Caki2 (cell line): ENCODE data around the gene RAPGEF3. TPM values are rescaled to one million over a fixed set of nuclear protein-coding genes. Genes with fewer than 3 reads are reported as not detected.

Experiments used
- DNase-seq: peaks from one replicate; pipeline ENCODE4 v3.0.0-alpha.2; 2015; ENCODE audit warnings: low read depth
- in situ Hi-C: cut with HindIII; loops from 2 replicates; pipeline ENCODE4 v1.10.0; 2016; ENCODE audit warnings: low sequenced_read_pairs, low pct_unique_long_range_greater_than_20kb, mixed read lengths
- total RNA-seq: library from RNA; depleted of rRNA; stranded (reverse); fragments of >200 nt; shearing (Covaris generic); gene quantifications from 2 replicates; pipeline ENCODE4 v1.2.3, GENCODE V29; 2014; ENCODE audit warnings: low replicate concordance

The RAPGEF3 gene
- total RNA-seq, 1 experiment from 2014 or later: 112 TPM

DNA sequence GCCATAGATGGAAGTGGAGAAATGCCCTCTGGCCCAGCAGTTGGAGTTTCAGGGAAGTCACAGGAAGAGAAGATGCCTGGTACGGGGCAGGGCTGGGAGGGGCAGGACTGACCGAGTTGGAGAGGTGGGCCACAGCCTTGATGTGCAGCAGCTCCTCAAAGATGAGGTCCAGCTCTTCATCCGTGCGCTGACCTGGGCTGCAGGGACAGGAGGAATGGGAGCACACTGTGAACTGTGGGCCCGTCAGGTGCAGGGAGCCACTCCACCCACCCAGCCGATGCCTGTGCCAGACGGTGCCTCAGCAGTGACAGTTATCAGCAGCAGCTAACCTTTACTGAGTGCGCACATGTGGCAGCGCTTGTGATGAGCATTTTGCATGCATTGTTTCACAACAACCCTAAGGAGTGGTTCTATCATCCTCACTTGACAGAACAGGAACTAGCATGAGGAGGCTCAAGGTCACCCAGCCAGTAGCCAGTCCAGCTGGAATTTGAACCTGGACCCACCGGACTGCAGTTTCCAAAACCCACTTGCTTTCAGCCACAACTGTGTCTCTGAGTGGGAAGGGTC is 8.4 kb downstream of the RAPGEF3 start:
- no peak for DNase-seq
- in situ Hi-C loops: no loop called here

DNA sequence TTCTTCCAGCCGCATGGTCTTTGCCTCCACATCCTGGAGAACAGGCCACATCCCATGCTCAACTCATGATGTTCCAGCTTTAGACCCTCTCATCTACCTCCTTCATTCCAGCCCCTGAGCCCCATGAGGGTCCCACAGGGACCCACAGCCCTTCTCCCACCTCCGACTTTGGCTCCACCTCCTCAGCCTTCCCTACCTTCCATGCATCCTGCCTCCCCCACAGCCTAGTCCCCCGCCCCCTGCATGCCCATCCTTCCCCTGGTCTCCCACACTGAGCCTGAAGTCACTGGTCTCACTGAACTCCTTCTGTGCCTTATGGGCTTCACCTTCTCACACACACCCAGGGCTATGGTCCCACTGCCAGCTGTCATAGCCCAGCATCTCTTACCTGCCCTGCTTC is 9.8 kb downstream of the RAPGEF3 start:
- no peak for DNase-seq
- in situ Hi-C loops: no loop called here

DNA sequence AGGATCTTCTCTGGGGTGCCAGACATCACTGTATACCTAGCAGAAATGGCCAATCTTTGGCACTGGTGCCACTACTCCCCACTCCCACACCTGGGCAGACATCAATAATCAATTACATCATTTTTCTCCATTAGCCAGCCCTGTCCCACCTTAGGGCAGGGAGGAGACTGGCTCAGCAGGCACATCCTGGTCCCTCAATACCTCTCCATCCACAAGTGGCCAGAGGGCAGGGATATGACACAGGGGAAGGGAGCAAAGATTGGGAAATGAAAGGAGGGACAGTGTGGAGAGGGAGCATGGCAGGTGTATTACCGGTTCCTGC is 10.2 kb downstream of the RAPGEF3 start:
- DNase-seq: no peak
- in situ Hi-C loops: no loop called here

DNA sequence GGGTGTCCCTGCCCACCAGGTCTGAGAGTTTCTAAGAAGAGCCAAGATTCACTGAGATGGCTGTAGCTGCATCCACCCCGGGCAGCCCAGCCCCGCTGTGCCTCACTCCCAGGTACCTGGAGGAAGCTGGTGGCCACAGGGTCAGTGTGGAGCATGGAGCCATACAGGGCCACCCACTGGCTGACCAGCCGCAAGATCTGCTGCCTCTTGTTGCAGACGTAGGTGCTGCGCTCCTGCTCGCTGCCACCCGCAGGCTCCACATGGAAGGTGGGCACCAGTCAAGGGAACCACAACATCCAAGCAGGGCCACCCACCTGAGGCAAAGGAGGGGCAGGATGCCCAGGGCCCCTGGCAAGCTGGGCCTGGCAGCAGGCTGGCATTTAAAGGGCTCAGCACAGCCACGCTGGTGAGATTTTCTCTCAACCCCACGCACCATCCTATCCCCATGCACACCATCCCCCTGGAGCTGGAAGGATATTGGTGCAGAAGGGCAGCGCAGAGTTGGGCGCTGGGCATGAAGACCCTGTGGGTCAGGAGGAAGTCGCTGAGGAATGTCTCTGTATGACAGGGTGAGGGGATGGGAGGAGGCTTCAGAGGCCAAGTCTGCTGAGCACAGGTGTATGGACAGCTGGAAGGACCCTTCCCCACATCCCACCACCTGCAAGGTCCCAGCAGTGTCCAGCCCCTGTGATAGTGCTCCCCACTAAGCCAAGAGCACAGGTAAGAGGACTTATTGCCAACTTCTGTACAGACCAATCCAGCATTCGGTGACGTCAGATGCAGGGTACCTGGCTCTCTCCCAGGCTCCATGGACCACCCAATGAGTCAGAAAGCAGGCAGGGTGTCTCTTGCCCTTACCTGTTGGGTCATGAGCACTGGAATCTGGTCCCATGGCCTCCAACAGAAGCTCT is 10.8 kb downstream of the RAPGEF3 start:
- in situ Hi-C loops: no loop called here

DNA sequence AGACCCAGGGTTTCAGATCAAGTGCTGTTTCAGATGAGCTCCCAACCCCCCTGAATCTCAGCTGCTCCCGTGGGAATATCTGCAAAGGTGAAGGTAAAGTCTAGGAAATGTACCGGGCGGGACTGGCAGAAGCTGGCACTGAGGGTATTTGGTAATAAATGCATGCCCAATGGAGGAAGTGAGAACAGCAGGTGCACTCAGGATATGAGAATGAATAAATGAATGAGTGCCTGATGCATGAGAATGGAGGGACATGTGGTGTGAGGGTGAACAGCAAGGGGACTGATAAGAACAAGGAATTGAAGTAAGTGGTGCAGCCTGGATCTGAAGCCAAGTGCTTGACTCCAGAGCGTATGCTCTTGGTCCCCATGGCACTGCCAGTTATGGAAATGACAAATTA is 11.6 kb downstream of the RAPGEF3 start:
- in situ Hi-C loops: no loop called here
- DNase-seq: no peak

More for the DNA sequence above, 10.8 kb downstream of the RAPGEF3 start:
- DNase-seq: no peak

DNA sequence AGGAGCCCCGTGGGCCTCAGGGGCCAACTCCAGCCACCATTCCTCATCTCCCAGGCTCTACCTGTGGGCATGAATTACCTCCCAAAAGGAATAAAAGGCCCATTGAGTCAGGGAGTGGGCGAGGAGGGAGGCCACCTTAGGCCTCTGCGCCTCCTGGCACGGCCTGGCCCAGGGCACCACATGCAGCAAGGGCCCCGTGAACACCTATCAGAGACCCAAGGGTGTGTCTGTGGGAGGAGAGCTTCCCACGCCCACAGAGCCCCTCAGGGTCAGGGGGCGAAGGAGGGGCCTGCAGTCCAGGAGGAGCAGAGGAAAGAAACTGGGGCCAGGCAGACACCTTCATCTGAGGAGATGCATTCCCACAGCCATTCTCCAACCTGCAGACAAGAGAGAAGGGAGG is 12.2 kb downstream of the RAPGEF3 start:
- in situ Hi-C loops: no loop called here
- no peak for DNase-seq

DNA sequence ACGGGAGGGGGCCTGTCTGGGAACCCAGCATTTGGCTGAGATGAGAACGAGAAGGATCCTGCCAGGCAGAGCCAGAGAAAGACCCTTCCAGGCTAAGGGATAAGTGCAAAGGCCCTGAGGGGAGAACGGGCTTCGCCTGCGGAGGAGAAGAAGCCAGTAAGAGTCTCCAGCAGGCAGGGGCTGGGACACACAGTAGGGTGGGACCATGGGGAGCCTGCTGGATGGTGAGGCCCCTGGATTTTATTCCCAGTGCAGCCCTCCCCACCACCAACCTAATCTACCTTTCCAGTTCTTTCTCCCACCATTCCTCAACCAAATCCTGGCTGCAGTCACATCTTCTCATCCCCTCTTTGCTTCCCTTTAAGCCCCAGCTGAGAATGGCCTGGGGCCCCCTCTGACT is 12.6 kb downstream of the RAPGEF3 start:
- in situ Hi-C loops: no loop called here
- no peak for DNase-seq

DNA sequence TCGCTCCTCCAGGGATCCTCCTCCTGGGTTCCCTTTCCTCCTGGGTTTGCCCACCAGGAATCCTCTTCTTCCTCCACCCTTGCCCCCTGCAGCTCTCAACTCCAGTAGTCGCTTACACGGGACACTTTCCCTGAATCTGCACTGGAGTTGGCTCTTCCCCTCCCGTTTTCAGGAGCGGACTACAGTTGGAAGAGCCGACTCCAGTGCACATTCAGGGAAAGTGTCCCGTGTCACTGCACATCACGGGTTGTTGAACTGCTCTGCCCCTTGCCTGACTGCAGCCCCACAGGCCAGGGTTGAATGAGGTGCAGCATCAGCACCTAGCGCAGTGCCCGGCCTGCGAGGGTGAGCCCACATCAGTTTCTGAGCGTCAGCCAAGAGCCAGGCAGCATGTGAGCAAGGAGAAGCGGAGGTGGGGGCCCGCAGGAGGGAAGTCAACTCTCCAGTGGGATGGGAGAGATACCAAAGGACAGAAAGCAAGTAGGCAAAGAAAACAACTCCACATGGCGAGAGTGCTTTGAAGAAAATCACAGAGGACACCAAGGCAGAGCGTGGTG is 13.1 kb downstream of the RAPGEF3 start:
- in situ Hi-C loops: no loop called here
- no peak for DNase-seq

DNA sequence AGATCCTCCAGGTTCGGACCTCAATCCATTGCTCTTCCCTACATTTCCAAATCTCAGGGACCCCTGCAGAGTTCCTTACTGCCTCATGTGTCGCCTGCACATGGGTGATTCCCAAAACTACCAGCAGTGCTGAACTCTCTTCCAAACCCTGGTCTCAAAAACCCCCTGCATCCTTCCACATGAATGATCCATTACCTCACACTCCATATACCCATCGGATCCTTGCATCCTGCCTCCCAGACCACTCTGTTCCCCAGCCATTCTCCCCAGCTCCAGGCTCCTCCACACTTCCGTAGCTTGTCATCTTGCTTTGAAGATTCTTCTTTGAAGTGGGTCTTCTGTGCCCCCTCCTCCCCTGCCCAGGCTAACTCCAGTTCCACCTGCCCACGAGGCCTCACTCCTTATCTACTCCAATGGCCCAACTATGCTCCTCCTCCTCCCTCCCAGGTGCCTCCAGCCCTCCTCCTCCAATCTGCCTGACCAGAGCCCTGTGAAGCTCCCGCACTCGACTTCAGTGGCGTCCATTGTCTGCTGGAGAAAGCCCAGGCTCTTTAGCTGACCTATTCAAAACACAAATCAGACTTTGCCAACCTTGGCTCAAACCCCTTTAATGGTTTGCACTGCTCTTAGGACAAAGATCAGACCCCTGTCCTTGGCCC is 13.8 kb downstream of the RAPGEF3 start:
- DNase-seq: no peak
- in situ Hi-C loops: no loop called here

DNA sequence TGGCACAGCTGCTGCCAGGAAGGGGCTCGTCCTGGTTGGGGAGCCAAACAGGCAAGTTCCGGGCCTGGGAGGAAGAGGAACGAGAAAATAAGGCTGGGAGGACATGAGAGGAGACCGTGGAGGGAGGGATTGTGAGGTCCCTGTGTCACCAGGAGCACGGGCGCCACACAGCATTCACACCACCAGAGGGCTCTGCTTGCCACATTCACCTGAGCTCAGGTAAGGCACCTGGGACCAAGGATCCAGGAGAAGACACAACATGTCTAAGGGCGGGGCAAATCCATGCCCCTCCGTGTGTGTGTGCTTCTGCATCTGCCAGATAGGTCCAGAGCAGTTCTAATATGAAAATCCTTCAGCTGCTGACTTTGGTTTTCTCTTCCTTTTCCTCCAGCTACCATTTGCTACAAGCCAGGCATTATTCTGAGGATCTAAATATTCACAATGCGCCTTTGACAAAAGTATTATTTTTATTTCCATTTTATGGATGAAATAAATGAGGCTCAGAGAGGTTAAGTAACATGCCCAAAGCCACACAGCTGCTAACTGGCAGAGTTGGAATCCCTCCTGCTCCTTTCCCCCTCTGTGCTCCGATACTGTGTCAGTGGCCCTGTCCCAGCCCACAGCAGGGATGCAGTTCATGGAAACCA is 14.6 kb downstream of the RAPGEF3 start:
- in situ Hi-C loops: no loop called here
- DNase-seq: no peak

DNA sequence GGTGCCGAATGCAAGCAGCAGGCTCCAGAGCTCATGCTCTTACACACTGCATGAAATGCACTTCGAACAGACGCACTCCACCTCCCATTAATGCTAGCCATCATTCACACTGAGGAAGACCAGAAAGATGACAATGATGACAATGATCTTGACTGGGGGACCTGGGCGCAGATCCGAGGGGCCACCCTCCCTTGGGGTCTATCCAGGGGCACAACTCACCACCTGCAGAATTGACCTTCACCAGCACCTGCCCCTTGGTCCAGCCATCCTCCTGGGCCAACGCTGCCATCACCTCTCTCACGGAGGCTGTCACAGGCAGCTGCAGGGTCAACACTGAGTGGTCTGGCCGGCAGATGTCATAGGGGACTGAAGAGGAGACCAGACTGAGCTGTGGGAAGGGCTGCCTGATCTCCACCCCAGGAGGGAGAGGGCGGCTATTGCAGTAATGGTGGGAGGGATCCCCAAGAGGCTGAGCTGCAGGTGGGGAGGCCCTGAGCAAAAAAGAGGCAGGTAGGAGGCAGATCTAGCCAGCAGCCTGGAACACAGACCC is 15.3 kb downstream of the RAPGEF3 start:
- in situ Hi-C loops: no loop called here
- no peak for DNase-seq

DNA sequence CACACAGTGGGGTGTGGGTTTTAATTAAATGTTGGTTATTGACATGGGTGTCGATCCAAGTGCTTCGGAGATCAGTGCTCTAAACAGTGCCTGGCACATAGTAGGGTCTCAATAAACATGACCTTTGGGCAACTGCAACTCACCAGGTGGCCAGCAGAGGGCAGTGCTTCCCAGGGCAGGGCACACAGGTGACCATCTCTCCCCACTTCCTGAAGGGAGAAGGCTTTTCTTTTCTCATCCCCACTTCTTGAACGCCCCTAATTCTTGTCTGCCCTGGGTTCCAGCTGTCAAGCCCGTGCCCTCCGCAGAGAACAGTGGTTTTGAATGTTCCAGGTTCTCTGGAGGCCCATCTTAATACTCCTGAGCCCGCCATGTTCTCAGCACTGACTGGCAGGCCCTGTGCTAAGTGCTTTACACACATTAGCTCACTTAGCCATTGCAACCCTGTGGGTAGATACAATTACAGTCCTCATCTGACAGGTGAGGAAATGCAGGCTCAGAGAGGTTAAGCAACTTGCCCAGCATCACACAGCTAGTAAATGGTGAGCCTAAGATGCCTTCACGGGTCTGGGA is 16.3 kb downstream of the RAPGEF3 start:
- in situ Hi-C loops: no loop called here
- no peak for DNase-seq

DNA sequence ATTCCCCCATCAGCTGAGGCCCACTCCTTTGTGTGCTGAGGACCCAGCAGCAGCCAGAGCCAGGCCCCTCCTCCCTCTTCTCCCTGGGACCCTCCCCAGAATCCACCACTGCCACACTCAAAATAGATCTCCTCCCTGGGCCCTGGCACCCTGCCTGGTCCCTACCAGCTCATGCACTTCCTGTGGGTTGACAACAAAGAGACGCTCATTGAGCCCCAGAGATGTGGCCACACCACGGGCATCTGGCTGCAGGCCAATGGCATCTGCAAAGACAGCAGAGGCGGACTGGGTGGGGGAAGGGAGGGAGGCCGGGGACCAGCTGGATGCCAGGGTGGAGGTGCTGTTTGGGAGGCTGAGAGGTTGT is 17.4 kb downstream of the RAPGEF3 start:
- in situ Hi-C loops: no loop called here
- DNase-seq: no peak

DNA sequence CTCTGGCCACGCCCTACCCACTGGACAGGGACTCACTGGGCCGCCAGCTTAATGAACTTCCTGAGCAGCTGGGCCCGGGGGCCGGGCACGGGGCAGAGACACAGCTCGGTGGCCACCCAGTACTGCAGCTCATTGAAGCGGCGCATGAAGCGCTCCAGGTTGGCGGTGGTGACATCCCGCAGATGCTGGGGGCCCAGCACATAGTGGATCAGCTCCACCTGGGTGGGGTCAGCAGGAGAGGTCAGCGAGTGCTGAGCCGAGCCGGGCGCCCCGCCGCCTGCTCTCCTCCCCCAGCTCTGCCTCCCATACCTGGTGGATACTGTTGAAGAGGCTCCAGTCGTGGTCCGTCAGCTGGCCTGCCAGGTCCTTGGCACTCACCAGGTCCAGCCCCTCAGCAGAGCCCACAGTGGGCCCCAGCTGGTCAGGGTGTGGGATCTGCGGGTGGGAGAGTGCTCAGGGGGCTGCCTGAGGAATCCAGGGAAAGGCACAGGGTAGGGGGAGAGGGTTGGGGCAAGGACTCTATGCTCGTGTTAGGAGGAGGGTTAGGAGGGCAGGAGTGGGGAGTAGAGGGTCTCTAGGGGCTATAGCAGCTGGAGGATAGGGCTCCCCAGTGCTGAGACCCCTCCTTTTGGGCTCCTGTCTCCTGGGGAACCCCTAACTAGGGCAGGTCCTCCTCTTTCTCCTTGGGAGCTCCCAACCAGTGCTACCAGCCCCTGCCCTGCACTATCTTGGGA is 17.9 kb downstream of the RAPGEF3 start:
- in situ Hi-C loops: no loop called here
- DNase-seq: no peak

DNA sequence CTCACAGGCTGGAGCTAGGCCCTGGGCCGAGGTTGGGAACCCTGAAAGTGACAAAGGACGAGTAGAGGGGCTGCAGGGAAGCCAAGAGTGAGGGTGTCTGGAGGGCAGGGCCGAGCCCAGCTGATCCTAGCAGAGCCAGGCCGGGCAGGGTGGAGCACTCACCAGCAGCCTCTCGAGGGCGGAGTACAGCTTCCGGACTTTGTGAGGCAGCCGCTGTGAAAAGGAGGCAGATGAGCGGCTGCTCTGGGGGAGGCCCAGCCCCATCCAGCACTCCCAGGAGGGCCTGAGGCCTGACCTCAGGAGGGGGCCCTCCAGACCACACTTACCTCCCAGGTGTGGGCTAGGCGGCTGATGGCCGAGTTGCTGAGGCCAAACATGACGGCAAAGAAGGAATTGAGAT is 18.7 kb downstream of the RAPGEF3 start:
- in situ Hi-C loops: no loop called here

DNA sequence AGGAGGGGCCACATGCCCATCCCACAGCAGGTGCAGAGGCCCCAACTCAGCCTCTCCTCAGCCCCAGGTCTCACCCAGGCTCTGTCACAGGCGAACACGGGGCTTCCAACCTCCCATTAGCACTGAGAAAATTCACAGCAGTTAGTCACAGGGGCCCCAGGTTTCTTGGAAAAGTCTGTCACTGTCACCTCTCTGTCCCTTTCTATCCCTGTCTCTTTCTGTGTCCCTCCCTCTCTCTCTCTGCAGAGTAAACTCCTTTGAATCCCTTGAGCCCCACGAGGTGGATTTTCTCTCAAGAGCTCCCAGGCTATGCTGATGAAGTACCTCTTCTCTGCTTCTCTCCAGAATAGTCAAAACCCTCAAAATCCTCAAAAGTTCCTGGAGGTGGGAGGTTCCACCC is 19.4 kb downstream of the RAPGEF3 start:
- in situ Hi-C loops: no loop called here
- DNase-seq: no peak

More for the DNA sequence above, 18.7 kb downstream of the RAPGEF3 start:
- no peak for DNase-seq

DNA sequence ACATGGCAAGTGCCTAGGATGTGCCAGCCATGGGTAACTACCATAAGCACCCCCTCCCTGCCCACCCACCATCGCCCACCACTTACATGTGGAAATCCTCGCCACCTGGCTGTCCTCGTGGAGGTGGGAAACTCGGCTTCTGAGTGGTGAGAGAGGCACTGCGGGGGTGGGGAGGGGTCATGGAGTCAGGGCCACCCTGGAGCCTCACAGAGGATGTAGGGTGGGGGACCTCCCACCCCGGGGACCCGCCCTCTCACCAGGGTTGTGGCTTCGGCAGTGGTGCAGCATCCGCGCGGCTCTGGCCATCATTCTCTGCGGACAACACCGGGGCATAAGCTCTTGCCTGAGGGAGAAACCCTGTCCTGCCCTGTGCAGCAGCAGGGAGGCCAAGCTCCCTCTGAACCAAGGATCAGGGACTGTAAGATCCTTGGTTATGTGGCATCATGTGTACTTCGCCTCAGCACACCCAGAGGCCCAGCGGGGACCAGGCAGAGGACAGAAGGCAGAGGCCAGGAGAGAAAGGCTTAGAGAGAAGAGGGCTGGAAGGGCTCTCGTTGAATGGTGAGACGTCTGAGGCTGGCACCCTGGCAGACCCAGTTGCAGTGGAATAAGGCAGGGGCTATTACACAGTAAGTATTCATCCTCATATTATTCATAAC is 20.6 kb downstream of the RAPGEF3 start:
- in situ Hi-C loops: no loop called here
- no peak for DNase-seq
